IMR-90 (cell line): ENCODE results near the gene ARMCX4. TPM values are rescaled to one million over a fixed set of nuclear protein-coding genes. Genes with fewer than 3 reads are reported as not detected.

ENCODE experiments used
- ATAC-seq: fragments of 200-7000 bp; cut with Tn5 transposase; 2 replicates; pipeline ENCODE4 v1.9.1; 2020; ENCODE audit warnings: low read depth, mild to moderate bottlenecking, moderate library complexity
- BruUV-seq: library from RNA; stranded (reverse); fragments of 400-500 nt; replicated peaks from 2 replicates; lab custom pipeline; 2021; lab: Mats Ljungman, UMichigan
- CTCF ChIA-PET: fragments of 300-600 bp; formaldehyde crosslinking; extraction: SDS; loops from one replicate; lab custom pipeline; 2021; ENCODE audit warnings: antibody characterized with exemption; lab: Yijun Ruan, JAX
- POLR2A ChIA-PET: fragments of 300-600 bp; sonication (Branson Sonifier 250); formaldehyde crosslinking; loops from one replicate; lab custom pipeline; 2022; ENCODE audit warnings: antibody characterized with exemption; ENCODE audit not compliant: unreplicated experiment; lab: Charles Lee
- DNase-seq: peaks from one replicate; pipeline ENCODE4 v3.0.0; 2013
- H2AFZ ChIP-seq: replicated peaks from 2 replicates; pipeline ENCODE3; 2013; ENCODE audit warnings: low read length, mild to moderate bottlenecking; ENCODE audit not compliant: poor library complexity
- H2AK5ac ChIP-seq: 2 replicates; pipeline ENCODE4 v1.6.1; 2013; ENCODE audit warnings: low read depth, low read length, inconsistent platforms
- H2AK9ac ChIP-seq: replicated peaks from 2 replicates; pipeline ENCODE3; 2013; ENCODE audit warnings: mild to moderate bottlenecking, low read depth, low read length, moderate library complexity; ENCODE audit not compliant: poor library complexity
- H2BK120ac ChIP-seq: 2 replicates; pipeline ENCODE4 v1.6.1; 2013; ENCODE audit warnings: low read depth, low read length, inconsistent platforms
- H2BK15ac ChIP-seq: 3 replicates; pipeline ENCODE4 v1.6.1; 2013; ENCODE audit warnings: low read depth, low read length, inconsistent platforms
- H2BK20ac ChIP-seq: 2 replicates; pipeline ENCODE4 v1.6.1; 2013; ENCODE audit warnings: low read depth, mild to moderate bottlenecking, inconsistent platforms, low read length, moderate library complexity
- H2BK5ac ChIP-seq: 2 replicates; pipeline ENCODE4 v1.6.1; 2013; ENCODE audit warnings: mild to moderate bottlenecking, low read depth, low read length, inconsistent platforms; ENCODE audit not compliant: poor library complexity, severe bottlenecking
- H3K14ac ChIP-seq: replicated peaks from 2 replicates; pipeline ENCODE4 v1.6.1; 2013; ENCODE audit warnings: low read depth, low read length, inconsistent platforms
- H3K18ac ChIP-seq: 2 replicates; pipeline ENCODE4 v1.6.1; 2013; ENCODE audit warnings: low read depth, low read length, control low read depth
- H3K23ac ChIP-seq: 2 replicates; pipeline ENCODE4 v1.6.1; 2013; ENCODE audit warnings: low read depth, low read length, inconsistent platforms
- H3K27ac ChIP-seq: 2 replicates; pipeline ENCODE4 v1.5.1; 2013; ENCODE audit warnings: mild to moderate bottlenecking, control low read depth, low read length; ENCODE audit not compliant: insufficient read depth
- H3K27me3 ChIP-seq: 2 replicates; pipeline ENCODE4 v1.6.1; 2013; ENCODE audit warnings: low read length; ENCODE audit not compliant: control insufficient read depth, insufficient read depth
- H3K36me3 ChIP-seq: 2 replicates; pipeline ENCODE4 v1.6.1; 2013; ENCODE audit warnings: low read length, mixed read lengths; ENCODE audit not compliant: control insufficient read depth, insufficient read depth
- H3K4ac ChIP-seq: 2 replicates; pipeline ENCODE4 v1.6.1; 2013; ENCODE audit warnings: low read depth, low read length, inconsistent platforms
- H3K4me1 ChIP-seq: 2 replicates; pipeline ENCODE4 v1.6.1; 2013; ENCODE audit warnings: low read length, mixed read lengths; ENCODE audit not compliant: control insufficient read depth, insufficient read depth
- H3K4me2 ChIP-seq: 2 replicates; pipeline ENCODE4 v1.6.1; 2013; ENCODE audit warnings: low read depth, mild to moderate bottlenecking, control low read depth, low read length, moderate library complexity
- H3K4me3 ChIP-seq: 2 replicates; pipeline ENCODE4 v1.5.1; 2013; ENCODE audit warnings: low read depth, mild to moderate bottlenecking, control low read depth, low read length, moderate library complexity; ENCODE audit not compliant: insufficient read depth
- H3K56ac ChIP-seq: 2 replicates; pipeline ENCODE4 v1.6.1; 2013; ENCODE audit warnings: low read length, inconsistent platforms; ENCODE audit not compliant: insufficient read depth; ENCODE audit errors: extremely low read depth
- H3K79me1 ChIP-seq, 2 experiments: 2 replicates each; pipeline ENCODE4 v1.6.1; 2013; ENCODE audit warnings: low read length in 2 of 2, inconsistent platforms in 1 of 2, low read depth in 1 of 2
- H3K9ac ChIP-seq: 2 replicates; pipeline ENCODE4 v1.6.1; 2013; ENCODE audit warnings: low read depth, low read length, control low read depth
- H3K9me1 ChIP-seq: 2 replicates; pipeline ENCODE4 v1.6.1; 2013; ENCODE audit warnings: low read length, inconsistent platforms; ENCODE audit not compliant: insufficient read depth
- H3K9me3 ChIP-seq: 2 replicates; pipeline ENCODE4 v1.6.1; 2013; ENCODE audit warnings: low read length; ENCODE audit not compliant: control insufficient read depth, insufficient read depth
- H4K20me1 ChIP-seq: 2 replicates; pipeline ENCODE4 v1.6.1; 2013; ENCODE audit warnings: low read length, inconsistent platforms; ENCODE audit not compliant: insufficient read depth
- H4K5ac ChIP-seq: 2 replicates; pipeline ENCODE4 v1.6.1; 2013; ENCODE audit warnings: mild to moderate bottlenecking, low read depth, low read length, control low read depth
- H4K8ac ChIP-seq, 2 experiments: 2 replicates each; pipeline ENCODE4 v1.6.1; 2013; ENCODE audit warnings: low read depth in 2 of 2, low read length in 2 of 2, control low read depth in 1 of 2, inconsistent platforms in 1 of 2
- H4K91ac ChIP-seq: 2 replicates; pipeline ENCODE4 v1.6.1; 2013; ENCODE audit warnings: low read depth, low read length, inconsistent platforms; ENCODE audit not compliant: insufficient read depth
- BHLHE40 ChIP-seq: fragments of 150-350 bp; IDR thresholded peaks from 2 replicates; pipeline ENCODE4 v1.6.1; 2016; ENCODE audit warnings: mild to moderate bottlenecking, low read depth, low read length
- CEBPB ChIP-seq: IDR thresholded peaks from 2 replicates; pipeline ENCODE4 v1.6.1; 2012; ENCODE audit warnings: low read depth, low read length, improper control_type of control experiment
- CHD1 ChIP-seq: IDR thresholded peaks from 2 replicates; pipeline ENCODE4 v1.6.1; 2012; ENCODE audit warnings: low read depth, low read length, improper control_type of control experiment
- CTCF ChIP-seq: conservative IDR thresholded peaks from 2 replicates; pipeline ENCODE4 v1.5.1; 2012; ENCODE audit warnings: mild to moderate bottlenecking, low read depth, low read length, improper control_type of control experiment
- FOS ChIP-seq: fragments of 150-350 bp; IDR thresholded peaks from 2 replicates; pipeline ENCODE4 v1.6.1; 2016; ENCODE audit warnings: low read depth, low read length
- MAFK ChIP-seq: IDR thresholded peaks from 2 replicates; pipeline ENCODE4 v1.6.1; 2012; ENCODE audit warnings: low read depth, low read length, improper control_type of control experiment
- MAZ ChIP-seq: IDR thresholded peaks from 2 replicates; pipeline ENCODE4 v1.6.1; 2012; ENCODE audit warnings: low read depth, mild to moderate bottlenecking, low read length, improper control_type of control experiment, moderate library complexity, borderline replicate concordance
- MXI1 ChIP-seq: IDR thresholded peaks from 2 replicates; pipeline ENCODE4 v1.6.1; 2012; ENCODE audit warnings: low read depth, mild to moderate bottlenecking, low read length, moderate library complexity, borderline replicate concordance
- NFE2L2 ChIP-seq: fragments of 150-350 bp; IDR thresholded peaks from 2 replicates; pipeline ENCODE4 v1.6.1; 2016; ENCODE audit warnings: low read depth, mild to moderate bottlenecking, low read length
- POLR2A ChIP-seq: IDR thresholded peaks from 2 replicates; pipeline ENCODE4 v1.6.1; 2012; ENCODE audit warnings: mild to moderate bottlenecking, low read depth, low read length
- RAD21 ChIP-seq: IDR thresholded peaks from 2 replicates; pipeline ENCODE4 v1.6.1; 2012; ENCODE audit warnings: low read length, improper control_type of control experiment
- RCOR1 ChIP-seq: IDR thresholded peaks from 2 replicates; pipeline ENCODE4 v1.6.1; 2012; ENCODE audit warnings: mild to moderate bottlenecking, low read length, improper control_type of control experiment; ENCODE audit not compliant: insufficient replicate concordance
- RFX5 ChIP-seq: IDR thresholded peaks from 2 replicates; pipeline ENCODE4 v1.8.0; 2012; ENCODE audit warnings: low read depth, mild to moderate bottlenecking, low read length, moderate library complexity
- SMC3 ChIP-seq: fragments of 150-350 bp; IDR thresholded peaks from 2 replicates; pipeline ENCODE4 v1.6.1; 2016; ENCODE audit warnings: low read depth, mild to moderate bottlenecking, antibody characterized with exemption, low read length, moderate library complexity
- USF2 ChIP-seq: fragments of 150-350 bp; IDR thresholded peaks from 2 replicates; pipeline ENCODE4 v1.6.1; 2017; ENCODE audit warnings: mild to moderate bottlenecking, antibody characterized with exemption, low read length, low read depth
- WGBS, 2 experiments: methylation state at CpG; one replicate each; pipeline versions ENCODE4 v1.1.5 to v1.1.7; 2013; ENCODE audit warnings: missing lambda C conversion rate in 2 of 2; ENCODE audit not compliant: insufficient read length in 1 of 2; ENCODE audit errors: extremely low coverage in 2 of 2; 5-methylcytosine and 5-hydroxymethylcytosine counted together
- dilution Hi-C: fragments of 300-500 bp; cut with HindIII; formaldehyde crosslinking; loops from one replicate; pipeline ENCODE4 v1.14.3; 2018; ENCODE audit warnings: low sequenced_read_pairs; ENCODE audit not compliant: unreplicated experiment
- in situ Hi-C: fragments of 300-500 bp; cut with MboI; formaldehyde crosslinking; loops from 3 replicates; pipeline ENCODE4 v1.14.3; 2019; ENCODE audit warnings: low sequenced_read_pairs, inconsistent platforms, mixed read lengths
- intact Hi-C: fragments of 100-400 bp; cut with micrococcal nuclease; formaldehyde crosslinking; loops from 2 replicates; pipeline ENCODE4 v1.10.0; 2022
- polyA plus RNA-seq, 3 experiments: library from polyadenylated mRNA; depleted of rRNA; stranded (reverse); fragments of >200 nt; gene quantifications; 2 replicates each; pipeline ENCODE4 v1.2.3, GENCODE V29; 2012; ENCODE audit warnings: low replicate concordance in 1 of 3
- total RNA-seq: library from RNA; depleted of rRNA; stranded (reverse); fragments of >200 nt; gene quantifications from 2 replicates; pipeline ENCODE4 v1.2.3, GENCODE V29; 2012
- TF ChIP-seq, protein P1 (sequence below): fragments of 150-350 bp; IDR thresholded peaks from 2 replicates; pipeline ENCODE4 v1.6.1; 2016; ENCODE audit warnings: low read depth, mild to moderate bottlenecking, low read length, moderate library complexity, borderline replicate concordance

Gene ARMCX4
- total and polyA plus RNA-seq, 2 of the 4 experiments (the other 2 are of a cell fraction), result 2.3 to 4.2 TPM

DNA sequence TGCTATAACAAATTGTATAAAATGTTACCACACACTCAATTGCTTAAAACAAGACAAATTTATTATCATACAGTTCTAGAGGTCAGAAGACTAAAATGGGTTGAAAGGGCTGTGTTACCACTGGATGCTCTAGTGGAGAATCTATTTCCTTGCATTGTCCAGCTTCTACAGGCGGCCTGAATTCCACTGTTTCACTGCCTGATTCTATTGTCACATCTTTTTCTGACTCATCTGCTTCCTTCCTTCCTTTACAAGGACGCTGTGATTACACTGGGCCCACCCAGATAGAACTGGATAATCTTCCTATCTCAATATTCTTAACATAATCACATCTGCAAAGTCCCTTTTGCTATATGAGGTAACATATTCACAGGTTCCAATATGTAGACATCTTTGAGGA lies 45.7 kb downstream of the ARMCX4 start:
- Histone ChIP-seq H3K14ac (no peak overlapping the region), H2AFZ (no peak overlapping the region), H3K4ac (no peak overlapping the region), H4K91ac (no peak overlapping the region), H2BK120ac (no peak overlapping the region), H3K4me2 (no peak overlapping the region), H3K79me1 (no peaks in the 10 kb centered on the region), H3K27ac (no peak overlapping the region), H3K9me3 (no peaks in the 10 kb centered on the region), H2BK20ac (no peak overlapping the region), H3K18ac (no peak overlapping the region), H4K5ac (no peak overlapping the region), H3K36me3 (no peaks in the 10 kb centered on the region), H3K9ac (no peak overlapping the region), H3K27me3 (no peaks in the 10 kb centered on the region), H2BK5ac (no peak overlapping the region), H3K9me1 (no peaks in the 10 kb centered on the region), H3K4me1 (no peaks in the 10 kb centered on the region), H3K4me3 (no peak overlapping the region), H2AK5ac (no peak overlapping the region), H4K8ac (no peak overlapping the region), H3K23ac (no peak overlapping the region), H4K20me1 (no peaks in the 10 kb centered on the region), H2AK9ac (no peak overlapping the region), H2BK15ac (no peak overlapping the region), H3K56ac (no peak overlapping the region)
- in situ Hi-C loops (no loop called here), intact Hi-C loops (no loop called here), dilution Hi-C loops (no loop called here)
- BruUV-seq, result no TSS peak
- 52% methylated on average over 2 of the region's 2 CpGs; no CpG with 5 or more reads in 1 of the 2 experiments for WGBS, 2 experiments
- POLR2A ChIA-PET, result no interaction called here
- no peak for DNase-seq
- CTCF ChIA-PET, result no interaction called here
- no peak for TF ChIP-seq RFX5
- no peak for TF ChIP-seq CHD1
- no peak for TF ChIP-seq BHLHE40
- TF ChIP-seq CTCF, result no peak
- TF ChIP-seq RCOR1, result no peak
- no peak for TF ChIP-seq USF2
- no peak for TF ChIP-seq NFE2L2
- TF ChIP-seq, protein P1, sequence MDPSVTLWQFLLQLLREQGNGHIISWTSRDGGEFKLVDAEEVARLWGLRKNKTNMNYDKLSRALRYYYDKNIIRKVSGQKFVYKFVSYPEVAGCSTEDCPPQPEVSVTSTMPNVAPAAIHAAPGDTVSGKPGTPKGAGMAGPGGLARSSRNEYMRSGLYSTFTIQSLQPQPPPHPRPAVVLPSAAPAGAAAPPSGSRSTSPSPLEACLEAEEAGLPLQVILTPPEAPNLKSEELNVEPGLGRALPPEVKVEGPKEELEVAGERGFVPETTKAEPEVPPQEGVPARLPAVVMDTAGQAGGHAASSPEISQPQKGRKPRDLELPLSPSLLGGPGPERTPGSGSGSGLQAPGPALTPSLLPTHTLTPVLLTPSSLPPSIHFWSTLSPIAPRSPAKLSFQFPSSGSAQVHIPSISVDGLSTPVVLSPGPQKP, result no peak
- no peak for TF ChIP-seq MXI1
- no peak for TF ChIP-seq MAZ
- no peak for TF ChIP-seq POLR2A
- TF ChIP-seq CEBPB, result no peak
- no peak for TF ChIP-seq MAFK
- no peak for TF ChIP-seq FOS
- TF ChIP-seq SMC3, result no peak
- TF ChIP-seq RAD21, result no peak
- ATAC-seq, result no peak
